Amniotic epithelial cell (primary cell): Measurements from ENCODE around the gene EPHB1.

Experiments used
- DNase-seq: peaks from one replicate; pipeline ENCODE4 v3.0.0-alpha.2; 2010; ENCODE audit warnings: low read depth

EPHB1 gene

GRCh38 chr3:134850761-134851160, 55.7 kb downstream of the EPHB1 start:
- DNase-seq: no peak

GRCh38 chr3:134852132-134852531, 57.1 kb downstream of the EPHB1 start:
- no peak for DNase-seq

GRCh38 chr3:134852893-134853351, 57.9 kb downstream of the EPHB1 start:
- no peak for DNase-seq

- no peak for DNase-seq
These were observed 59.2 kb downstream of the EPHB1 start for GRCh38 chr3:134854254-134854653.

- DNase-seq: no peak
These were observed 62.3 kb downstream of the EPHB1 start for GRCh38 chr3:134857356-134857755.

GRCh38 chr3:134857776-134858362, 62.8 kb downstream of the EPHB1 start:
- no peak for DNase-seq

GRCh38 chr3:134858441-134859035, 63.5 kb downstream of the EPHB1 start:
- no peak for DNase-seq

- DNase-seq: no peak
These were observed 64.3 kb downstream of the EPHB1 start for GRCh38 chr3:134859341-134859740.

- DNase-seq: no peak
These were observed 65.1 kb downstream of the EPHB1 start for GRCh38 chr3:134860141-134860540.

GRCh38 chr3:134863915-134864314, 68.9 kb downstream of the EPHB1 start:
- no peak for DNase-seq

- DNase-seq: peak; percentile 3
These were observed 69.6 kb downstream of the EPHB1 start for GRCh38 chr3:134864636-134865035.

- no peak for DNase-seq
These were observed 72.2 kb downstream of the EPHB1 start for GRCh38 chr3:134867277-134867676.

GRCh38 chr3:134869153-134869726, 74.2 kb downstream of the EPHB1 start:
- no peak for DNase-seq

- no peak for DNase-seq
These were observed 76.8 kb downstream of the EPHB1 start for GRCh38 chr3:134871818-134872217.

GRCh38 chr3:134872440-134873388, 77.7 kb downstream of the EPHB1 start:
- no peak for DNase-seq

GRCh38 chr3:134873789-134874188, 78.7 kb downstream of the EPHB1 start:
- DNase-seq: no peak

- no peak for DNase-seq
These were observed 79.8 kb downstream of the EPHB1 start for GRCh38 chr3:134874737-134875413.

- no peak for DNase-seq
These were observed 81.8 kb downstream of the EPHB1 start for GRCh38 chr3:134876836-134877235.

- DNase-seq: no peak
These were observed 82.7 kb downstream of the EPHB1 start for GRCh38 chr3:134877788-134878187.

GRCh38 chr3:134879990-134880389, 84.9 kb downstream of the EPHB1 start:
- DNase-seq: no peak

GRCh38 chr3:134880431-134880830, 85.4 kb downstream of the EPHB1 start:
- no peak for DNase-seq

- DNase-seq: no peak
These were observed 86.2 kb downstream of the EPHB1 start for GRCh38 chr3:134881305-134881704.
